Testis (tissue), 3 donors: Measurements from ENCODE around the gene CNKSR2. TPM values are rescaled to one million over a fixed set of nuclear protein-coding genes. Genes with fewer than 3 reads are reported as not detected.

Experiments
- DNase-seq: peaks from one replicate; pipeline ENCODE4 v3.0.0-alpha.2; 2019
- H3K27ac ChIP-seq, 2 donors: fragments of 200-600 bp; sonication (generic); one replicate each; pipeline ENCODE4 v1.5.1; 2019
- H3K27me3 ChIP-seq: fragments of 200-600 bp; sonication (generic); one replicate; pipeline ENCODE4 v1.5.1; 2019
- H3K36me3 ChIP-seq: fragments of 200-600 bp; sonication (generic); one replicate; pipeline ENCODE4 v1.5.1; 2017; ENCODE audit warnings: low read depth; ENCODE audit errors: missing control alignments
- H3K4me1 ChIP-seq: fragments of 200-600 bp; sonication (generic); one replicate; pipeline ENCODE4 v1.5.1; 2019
- H3K4me3 ChIP-seq, 2 donors: fragments of 200-600 bp; sonication (generic); one replicate each; pipeline ENCODE4 v1.5.1; 2017 to 2019
- H3K9me3 ChIP-seq: fragments of 200-600 bp; sonication (generic); one replicate; pipeline ENCODE4 v1.5.1; 2017
- POLR2A ChIP-seq: fragments of 450-650 bp; IDR thresholded peaks from one replicate; pipeline ENCODE4 v1.6.1; 2017; ENCODE audit warnings: antibody characterized with exemption, mild to moderate bottlenecking, moderate library complexity
- WGBS, 2 donors: methylation state at CpG; one replicate each; pipeline ENCODE4 v1.1.5; 2018; 5-methylcytosine and 5-hydroxymethylcytosine counted together
- intact Hi-C: fragments of 100-400 bp; cut with DNase I; formaldehyde crosslinking; loops from one replicate; pipeline ENCODE4 v1.15.1; 2023; ENCODE audit warnings: low total_unique reads
- polyA plus RNA-seq: library from polyadenylated mRNA; stranded (reverse); fragments of 350-450 nt; fragmentation: Illumina TruSeq; extraction: RNeasy Lipid Tissue Mini Kit (QIAGEN cat#74804); gene quantifications from one replicate; pipeline ENCODE4 v1.2.3, GENCODE V29; 2014; ENCODE audit warnings: low read depth, low replicate concordance; ENCODE audit not compliant: insufficient read depth
- total RNA-seq, 2 donors: library from RNA; depleted of rRNA; stranded (reverse); fragments of >200 nt; gene quantifications; one replicate each; pipeline ENCODE4 v1.2.3, GENCODE V29; 2016
- TF ChIP-seq, protein P1 (sequence below), 3 experiments: fragments of 450-650 bp in 2 of 3; fragments of 200-600 bp in 1 of 3; sonication (generic) in 1 of 3; IDR thresholded peaks; one replicate each; pipeline ENCODE4 v1.5.1; 2016 to 2019; ENCODE audit warnings: antibody characterized with exemption in 3 of 3, mild to moderate bottlenecking in 2 of 3, moderate library complexity in 1 of 3

The CNKSR2 gene
- total and polyA plus RNA-seq, 3 donors from 2014 or later: 2.1 to 17.3 (median 13.2) TPM

- Histone ChIP-seq H3K4me1 (no peaks in the 10 kb centered on the region), H3K36me3 (no peaks in the 10 kb centered on the region), H3K27me3 (no peaks in the 10 kb centered on the region), H3K4me3 (no peak overlapping the region), H3K9me3 (no peaks in the 10 kb centered on the region), H3K27ac (no peak overlapping the region)
- intact Hi-C loops: no loop called here
- WGBS, 2 donors: 88 to 91% methylated on average over 3 of the region's 3 CpGs
- no peak for TF ChIP-seq POLR2A
- TF ChIP-seq, protein P1, sequence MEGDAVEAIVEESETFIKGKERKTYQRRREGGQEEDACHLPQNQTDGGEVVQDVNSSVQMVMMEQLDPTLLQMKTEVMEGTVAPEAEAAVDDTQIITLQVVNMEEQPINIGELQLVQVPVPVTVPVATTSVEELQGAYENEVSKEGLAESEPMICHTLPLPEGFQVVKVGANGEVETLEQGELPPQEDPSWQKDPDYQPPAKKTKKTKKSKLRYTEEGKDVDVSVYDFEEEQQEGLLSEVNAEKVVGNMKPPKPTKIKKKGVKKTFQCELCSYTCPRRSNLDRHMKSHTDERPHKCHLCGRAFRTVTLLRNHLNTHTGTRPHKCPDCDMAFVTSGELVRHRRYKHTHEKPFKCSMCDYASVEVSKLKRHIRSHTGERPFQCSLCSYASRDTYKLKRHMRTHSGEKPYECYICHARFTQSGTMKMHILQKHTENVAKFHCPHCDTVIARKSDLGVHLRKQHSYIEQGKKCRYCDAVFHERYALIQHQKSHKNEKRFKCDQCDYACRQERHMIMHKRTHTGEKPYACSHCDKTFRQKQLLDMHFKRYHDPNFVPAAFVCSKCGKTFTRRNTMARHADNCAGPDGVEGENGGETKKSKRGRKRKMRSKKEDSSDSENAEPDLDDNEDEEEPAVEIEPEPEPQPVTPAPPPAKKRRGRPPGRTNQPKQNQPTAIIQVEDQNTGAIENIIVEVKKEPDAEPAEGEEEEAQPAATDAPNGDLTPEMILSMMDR (IDR thresholded peaks at IDR 0.05): no peak
- no peak for DNase-seq
Measured at GRCh38 chrX:21398426-21398825, 24.2 kb downstream of the CNKSR2 start.

GRCh38 chrX:21400408-21401121 is 26.3 kb downstream of the CNKSR2 start:
- H3K27ac ChIP-seq: no peak overlapping the region
- H3K27me3 ChIP-seq: no peaks in the 10 kb centered on the region
- 83 to 100% methylated on average over 1 of the region's 1 CpG for WGBS, 2 donors
- H3K36me3 ChIP-seq: no peaks in the 10 kb centered on the region
- no peaks in the 10 kb centered on the region for H3K9me3 ChIP-seq
- no peaks in the 10 kb centered on the region for H3K4me1 ChIP-seq
- H3K4me3 ChIP-seq: no peak overlapping the region
- intact Hi-C loops: no loop called here
- TF ChIP-seq POLR2A: no peak
- TF ChIP-seq, protein P1 (IDR thresholded peaks at IDR 0.05): no peak
- DNase-seq: no peak

DNA sequence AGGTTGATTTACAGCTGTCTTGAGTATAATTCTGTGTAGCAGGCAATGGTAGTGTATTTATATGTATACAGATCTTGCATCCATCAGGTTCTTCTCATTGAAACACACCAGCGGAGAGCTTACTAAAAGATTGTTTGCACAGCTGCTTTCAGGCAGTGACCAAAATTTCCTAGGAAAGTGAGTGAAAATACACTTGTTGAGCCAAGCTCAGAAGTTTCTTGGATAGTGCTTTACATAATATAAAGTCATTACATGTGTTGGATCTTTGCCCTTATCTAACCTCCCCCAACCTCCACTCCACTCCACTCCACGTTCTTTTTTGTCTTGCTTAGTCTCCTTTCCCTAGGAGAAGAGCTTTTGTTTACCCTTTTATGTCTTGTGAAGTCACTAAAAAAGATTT is 34.1 kb downstream of the CNKSR2 start:
- Histone ChIP-seq H3K9me3 (no peaks in the 10 kb centered on the region), H3K4me1 (no peaks in the 10 kb centered on the region), H3K27me3 (no peaks in the 10 kb centered on the region), H3K4me3 (no peak overlapping the region), H3K27ac (no peak overlapping the region), H3K36me3 (no peaks in the 10 kb centered on the region)
- intact Hi-C loops: no loop called here
- no peak for DNase-seq
- no peak for TF ChIP-seq POLR2A
- TF ChIP-seq, protein P1 (IDR thresholded peaks at IDR 0.05): no peak
- WGBS, 2 donors: 49% methylated on average over 2 of the region's 2 CpGs

GRCh38 chrX:21408788-21409187 is 34.6 kb downstream of the CNKSR2 start:
- Histone ChIP-seq H3K4me1 (no peaks in the 10 kb centered on the region), H3K4me3 (no peak overlapping the region), H3K36me3 (no peaks in the 10 kb centered on the region), H3K27ac (no peak overlapping the region), H3K27me3 (no peaks in the 10 kb centered on the region), H3K9me3 (no peaks in the 10 kb centered on the region)
- WGBS, 2 donors: 36 to 46% methylated on average over 1 of the region's 1 CpG
- no peak for DNase-seq
- TF ChIP-seq, protein P1 (IDR thresholded peaks at IDR 0.05): no peak
- TF ChIP-seq POLR2A: no peak
- intact Hi-C loops: no loop called here

DNA sequence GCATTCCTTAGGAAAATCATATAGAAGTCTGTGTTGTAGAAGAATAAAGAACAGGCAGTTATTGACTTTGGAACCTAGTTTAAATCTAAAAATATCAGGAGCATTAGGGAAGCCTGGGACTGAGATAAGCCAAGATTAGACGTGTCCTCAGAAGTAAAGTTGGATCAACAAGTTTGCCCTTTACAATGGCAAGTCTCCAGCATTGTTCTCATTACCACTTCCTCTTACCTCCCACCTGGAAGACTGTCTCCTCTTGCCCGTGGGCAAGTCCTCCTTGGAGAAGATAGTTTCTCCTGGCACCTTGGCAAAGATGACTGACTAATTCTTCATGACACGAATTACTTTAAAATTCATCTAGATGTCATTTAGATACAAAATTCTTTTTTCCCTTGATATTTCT is 37.8 kb downstream of the CNKSR2 start:
- Histone ChIP-seq H3K4me1 (no peaks in the 10 kb centered on the region), H3K27me3 (no peaks in the 10 kb centered on the region), H3K9me3 (no peaks in the 10 kb centered on the region), H3K4me3 (no peak overlapping the region), H3K36me3 (no peaks in the 10 kb centered on the region), H3K27ac (no peak overlapping the region)
- TF ChIP-seq, protein P1 (IDR thresholded peaks at IDR 0.05): no peak
- no peak for TF ChIP-seq POLR2A
- WGBS, 2 donors: 32 to 40% methylated on average over 3 of the region's 3 CpGs
- DNase-seq: no peak
- intact Hi-C loops: no loop called here
